ENCODE data around the gene SLC36A2.

DNA sequence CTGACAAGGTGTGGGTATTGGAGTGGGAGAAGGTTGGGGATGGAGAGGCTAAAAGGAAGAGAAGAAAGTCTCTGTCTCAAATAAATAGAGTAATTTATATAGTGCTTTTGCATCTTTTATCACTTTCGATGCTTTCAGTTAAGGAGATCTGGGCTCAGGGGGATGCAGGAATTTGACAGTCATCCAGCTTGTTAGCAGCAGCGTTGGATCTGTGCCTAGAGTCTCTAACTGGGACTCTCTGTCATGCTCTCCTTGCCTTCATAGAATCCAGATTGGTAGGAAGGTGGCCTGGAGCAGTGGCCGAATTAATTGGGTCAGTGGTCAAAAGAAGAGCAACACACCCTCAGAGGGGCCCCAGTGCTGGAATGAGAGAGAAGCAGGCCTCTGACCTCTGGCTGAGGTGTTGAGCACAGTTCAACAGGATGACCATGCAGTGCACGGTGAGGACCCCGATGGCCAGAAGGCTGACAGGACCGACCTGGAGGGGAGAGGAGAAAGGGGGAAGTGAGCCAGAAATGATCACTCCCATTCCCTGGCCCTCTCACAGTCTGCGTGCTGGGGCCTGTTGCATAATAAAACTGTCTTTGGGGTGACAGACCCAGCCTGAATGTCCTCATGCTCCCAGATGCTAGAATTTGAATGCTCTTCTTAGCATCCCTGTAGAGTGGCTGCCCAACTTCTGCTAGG lies 51.4 kb downstream of the SLC36A2 start:
- TF ChIP-seq EZH2 (optimal IDR thresholded peaks at IDR 0.05; ENCODE audit: low read depth, low read length) = no peak
- TF ChIP-seq, protein P1, sequence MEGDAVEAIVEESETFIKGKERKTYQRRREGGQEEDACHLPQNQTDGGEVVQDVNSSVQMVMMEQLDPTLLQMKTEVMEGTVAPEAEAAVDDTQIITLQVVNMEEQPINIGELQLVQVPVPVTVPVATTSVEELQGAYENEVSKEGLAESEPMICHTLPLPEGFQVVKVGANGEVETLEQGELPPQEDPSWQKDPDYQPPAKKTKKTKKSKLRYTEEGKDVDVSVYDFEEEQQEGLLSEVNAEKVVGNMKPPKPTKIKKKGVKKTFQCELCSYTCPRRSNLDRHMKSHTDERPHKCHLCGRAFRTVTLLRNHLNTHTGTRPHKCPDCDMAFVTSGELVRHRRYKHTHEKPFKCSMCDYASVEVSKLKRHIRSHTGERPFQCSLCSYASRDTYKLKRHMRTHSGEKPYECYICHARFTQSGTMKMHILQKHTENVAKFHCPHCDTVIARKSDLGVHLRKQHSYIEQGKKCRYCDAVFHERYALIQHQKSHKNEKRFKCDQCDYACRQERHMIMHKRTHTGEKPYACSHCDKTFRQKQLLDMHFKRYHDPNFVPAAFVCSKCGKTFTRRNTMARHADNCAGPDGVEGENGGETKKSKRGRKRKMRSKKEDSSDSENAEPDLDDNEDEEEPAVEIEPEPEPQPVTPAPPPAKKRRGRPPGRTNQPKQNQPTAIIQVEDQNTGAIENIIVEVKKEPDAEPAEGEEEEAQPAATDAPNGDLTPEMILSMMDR (IDR thresholded peaks at IDR 0.05; ENCODE audit: low read length) = no peak

Measured in MM.1S (cell line).